ENCODE data around the gene MBTPS1.

MBTPS1 gene

DNA sequence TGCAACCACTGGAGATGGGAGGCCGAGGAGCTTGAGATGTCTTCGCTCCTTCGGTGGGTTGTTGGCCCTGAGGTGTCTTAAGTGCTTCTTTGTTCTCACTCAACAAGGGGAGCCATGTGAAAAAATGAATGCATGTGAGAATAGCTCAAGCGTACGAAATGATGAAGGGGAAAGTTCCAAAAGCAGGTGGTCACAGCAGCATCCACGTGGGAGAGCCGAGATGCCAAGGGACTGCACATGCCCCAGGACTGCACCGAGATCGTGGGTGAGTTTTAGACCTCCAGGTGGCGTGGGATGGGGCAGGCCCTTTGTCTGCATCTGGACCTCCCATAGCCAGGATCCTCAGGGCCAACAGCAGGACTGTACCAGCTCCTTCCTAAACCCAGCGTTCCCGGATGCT, 82.2 kb downstream of the MBTPS1 start:
- DNase-seq (ENCODE audit: low spot score) = no peak

DNA sequence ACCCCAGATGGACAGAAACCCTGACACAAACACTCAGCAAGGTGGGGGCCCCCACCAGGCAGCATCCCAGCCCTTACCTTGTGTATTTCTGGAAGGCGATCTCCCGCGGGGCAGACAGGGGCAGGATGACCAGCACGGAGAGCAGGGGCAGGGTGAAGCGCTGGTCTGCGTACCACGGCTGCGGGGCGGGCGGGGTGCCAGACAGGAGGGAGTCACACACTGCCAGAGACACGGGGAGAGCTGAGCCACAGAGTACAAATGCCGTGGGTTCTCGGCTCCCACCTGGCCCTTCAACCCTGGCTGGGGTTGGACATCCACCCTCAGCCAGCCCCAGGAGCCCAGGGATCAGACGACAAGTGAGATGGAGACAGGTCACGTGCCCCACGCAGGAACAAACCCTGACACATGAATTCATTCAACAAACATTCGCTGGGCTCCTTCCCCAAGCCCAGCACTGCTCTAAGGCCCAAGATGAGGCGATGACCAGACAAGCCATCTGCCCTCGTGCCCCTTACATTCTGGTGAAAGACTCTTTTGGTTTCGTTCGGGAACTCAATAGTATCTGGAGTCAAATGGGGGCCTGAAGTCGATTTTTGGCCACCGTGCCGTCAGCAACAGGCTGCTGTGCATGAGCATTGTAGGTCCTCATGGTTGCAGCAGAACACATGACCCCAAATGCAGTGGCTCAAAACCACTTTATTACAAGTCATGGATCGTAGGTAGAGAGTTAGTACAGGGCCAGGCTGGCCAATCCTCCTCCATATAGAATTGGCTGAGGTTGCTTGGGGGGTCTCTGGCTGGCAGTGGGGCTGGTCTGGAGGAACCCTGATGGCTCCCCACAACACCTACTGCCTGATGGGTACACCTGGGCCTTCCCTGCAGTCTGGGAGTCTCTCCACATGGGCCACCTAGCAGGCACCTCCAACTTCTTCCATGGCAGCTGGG, 83.2 kb downstream of the MBTPS1 start:
- DNase-seq (ENCODE audit: low spot score) = no peak

DNA sequence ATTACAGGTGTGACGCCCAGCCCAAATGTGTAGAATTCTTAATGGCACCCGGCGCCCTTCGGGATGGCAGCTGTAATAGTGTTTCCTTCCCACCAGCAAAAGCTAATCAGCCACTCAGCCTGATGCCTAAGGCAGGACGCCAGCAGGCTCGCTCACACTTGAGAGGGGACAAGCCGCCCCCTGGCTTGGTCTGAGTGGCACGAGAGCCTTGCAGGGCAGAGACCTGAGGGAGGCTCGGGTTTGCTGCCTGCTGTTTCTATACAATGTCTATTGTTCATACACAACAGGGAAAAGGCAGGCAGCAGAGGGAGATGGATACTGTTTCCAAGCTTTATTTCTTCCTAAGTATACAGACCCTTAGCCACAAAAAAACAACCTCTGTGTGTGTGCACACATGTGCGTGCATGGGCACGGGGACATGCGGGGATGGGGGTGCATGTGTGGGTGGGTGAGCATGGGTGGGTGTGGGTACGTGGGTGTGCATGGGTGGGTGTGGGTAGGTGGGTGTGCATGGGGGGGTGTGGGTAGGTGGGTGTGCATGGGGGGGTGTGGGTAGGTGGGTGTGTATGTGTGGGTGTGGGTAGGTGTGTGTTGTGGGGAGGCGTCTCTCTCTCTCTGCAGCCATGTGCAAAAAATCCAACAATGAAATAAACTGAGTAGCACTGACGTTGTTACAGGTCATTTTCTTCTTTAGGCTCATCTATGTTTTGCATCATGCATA, 84.1 kb downstream of the MBTPS1 start:
- no peak for DNase-seq (ENCODE audit: low spot score)

DNA sequence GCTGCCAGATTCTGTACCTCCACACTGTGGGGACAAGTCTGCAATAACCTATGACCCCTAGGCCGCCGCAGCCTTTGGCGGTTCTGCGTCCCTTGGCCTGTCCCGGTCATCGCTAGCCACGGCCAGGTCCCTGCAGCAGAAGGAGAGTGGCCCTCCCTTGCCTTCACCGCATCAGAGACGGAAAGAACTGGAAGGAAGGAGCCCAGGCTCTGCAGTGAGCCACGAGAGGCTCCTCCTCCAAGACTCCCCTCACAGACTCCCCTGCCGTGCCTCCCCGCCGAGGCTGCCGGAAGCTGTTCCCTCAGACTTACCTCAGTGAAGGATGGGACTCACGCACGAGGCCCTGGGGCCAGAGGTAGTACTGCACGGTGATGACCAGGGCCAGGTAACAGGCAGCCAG, 85.2 kb downstream of the MBTPS1 start:
- no peak for DNase-seq (ENCODE audit: low spot score)

DNA sequence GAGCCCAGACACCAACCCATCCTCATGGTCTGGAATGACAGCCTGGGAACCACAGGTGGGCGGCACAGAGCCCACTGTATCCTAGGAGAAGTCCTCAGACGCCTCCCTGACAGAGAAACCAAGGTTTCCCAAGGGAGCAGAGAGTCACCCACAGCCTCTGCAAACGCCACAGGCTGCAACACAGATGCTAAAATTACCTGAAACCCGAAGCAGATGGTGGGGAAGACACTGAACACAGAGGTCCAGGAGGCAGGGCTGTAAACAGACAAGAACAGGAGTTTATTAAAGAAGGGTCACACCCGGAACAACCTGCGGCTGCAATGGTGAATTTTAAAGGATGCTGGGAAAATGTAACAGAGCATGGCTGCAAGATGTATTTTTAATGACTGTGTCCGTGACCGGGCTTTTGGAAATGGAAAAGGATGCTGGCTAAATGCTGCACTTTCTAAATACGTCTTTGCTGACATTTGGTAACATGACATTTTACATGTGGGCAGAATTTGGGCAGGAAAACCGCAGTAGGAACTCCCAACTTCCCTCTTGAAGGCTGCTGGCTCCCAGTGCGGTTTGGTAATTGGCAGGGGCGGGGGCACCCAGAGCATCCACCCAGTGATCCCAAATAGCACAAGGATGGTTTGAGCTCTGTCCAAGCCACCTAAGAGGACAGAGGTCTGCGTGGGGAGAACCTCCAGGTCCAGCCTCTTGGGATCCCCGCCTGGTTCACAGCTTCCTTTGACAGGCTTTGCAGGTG, 87.3 kb downstream of the MBTPS1 start:
- DNase-seq (ENCODE audit: low spot score) = no peak

DNA sequence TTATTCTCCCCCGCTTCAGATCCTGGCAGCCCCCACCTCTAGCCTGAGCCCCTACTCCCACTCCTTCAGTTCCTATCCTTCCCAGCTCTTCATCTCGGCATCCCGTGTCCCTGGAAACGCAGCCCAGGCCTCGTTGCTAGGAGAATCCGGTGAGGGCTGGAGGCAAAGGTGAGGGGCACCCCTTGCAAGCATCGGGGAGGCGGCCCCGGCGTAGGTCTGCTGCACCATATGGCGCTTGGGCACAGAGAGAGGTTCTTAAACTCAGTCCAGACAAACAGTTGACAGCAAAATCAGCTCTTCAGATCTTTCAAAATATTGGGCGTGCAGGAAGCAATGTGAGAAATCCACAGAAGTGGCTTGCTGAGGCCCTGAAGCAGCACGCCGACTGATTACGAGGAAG, 89.1 kb downstream of the MBTPS1 start:
- DNase-seq (ENCODE audit: low spot score) = no peak

DNA sequence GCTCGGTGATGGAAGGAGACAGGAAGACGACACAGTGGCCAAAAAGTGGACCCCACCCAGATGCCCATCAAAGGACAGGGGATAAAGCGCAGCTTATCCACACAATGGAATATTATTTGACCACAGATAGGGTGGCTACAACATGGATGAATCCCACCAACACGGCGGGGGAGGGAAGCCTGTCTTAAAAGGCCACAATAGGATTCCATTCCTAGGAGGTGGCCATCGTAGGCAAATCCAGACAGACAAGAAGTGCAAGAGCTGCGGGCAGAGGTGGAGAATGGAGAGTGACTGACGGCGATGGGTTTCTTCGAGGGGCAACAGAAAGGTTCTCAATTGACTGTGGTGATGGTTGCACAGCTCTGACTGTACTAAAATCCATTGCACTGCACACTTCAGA, 90.1 kb downstream of the MBTPS1 start:
- no peak for DNase-seq (ENCODE audit: low spot score)

DNA sequence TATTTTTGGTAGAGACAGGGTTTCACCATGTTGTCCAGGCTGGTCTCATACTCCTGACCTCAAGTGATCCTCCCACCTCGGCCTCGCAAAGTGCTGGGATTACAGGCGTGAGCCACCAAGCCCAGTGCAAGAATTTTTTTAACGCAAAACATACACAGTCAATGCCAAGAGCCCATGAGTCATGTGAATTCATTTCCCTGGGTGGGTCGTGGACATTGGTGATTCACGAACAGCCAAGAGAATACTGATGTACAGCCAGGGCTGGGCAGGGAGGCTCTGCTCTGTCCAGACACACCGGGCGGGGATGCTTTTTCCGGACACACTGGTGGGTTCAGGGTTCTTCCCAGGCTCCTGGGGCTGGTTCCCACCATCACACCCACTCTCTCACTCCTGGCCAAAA, 91.9 kb downstream of the MBTPS1 start:
- DNase-seq (ENCODE audit: low spot score) = no peak

DNA sequence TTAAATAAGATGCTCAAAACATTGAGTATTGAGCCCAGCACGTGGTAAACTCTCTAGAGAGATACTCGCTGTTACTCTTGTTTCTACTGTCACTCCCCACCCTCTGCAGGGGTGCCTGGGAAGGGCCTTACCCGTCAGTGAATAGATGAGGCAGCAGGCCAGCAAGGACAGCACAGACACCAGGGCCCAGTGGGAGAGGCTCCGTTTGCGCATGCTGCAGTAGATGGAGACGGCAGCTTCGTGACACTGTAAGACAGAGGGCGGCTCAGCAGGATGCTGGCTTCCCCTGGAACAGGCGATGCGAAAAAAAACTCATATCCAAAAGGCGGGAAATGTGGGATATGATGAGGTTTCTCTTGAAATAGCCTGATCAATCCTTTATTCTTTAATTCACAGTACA, 94.1 kb downstream of the MBTPS1 start:
- DNase-seq (ENCODE audit: low spot score) = no peak

DNA sequence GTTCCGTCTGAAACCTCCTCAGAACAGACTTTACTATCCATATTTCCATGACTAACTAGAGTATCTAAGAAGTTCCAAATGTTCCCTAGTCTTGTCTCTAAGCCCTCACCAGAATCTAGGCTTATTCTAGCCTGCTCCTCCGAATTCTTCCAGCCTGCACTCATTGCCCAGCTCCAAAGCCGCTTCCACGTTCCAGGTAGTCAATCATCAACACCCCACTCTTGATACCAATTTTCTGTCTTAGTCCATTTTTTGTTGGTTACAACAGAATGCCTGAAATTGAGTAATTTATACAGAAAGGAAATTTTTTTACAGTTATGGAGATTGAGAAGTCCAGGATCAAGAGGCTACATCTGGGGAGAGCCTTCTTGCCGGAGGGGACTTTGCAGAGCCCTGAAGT, 95.3 kb downstream of the MBTPS1 start:
- no peak for DNase-seq (ENCODE audit: low spot score)

DNA sequence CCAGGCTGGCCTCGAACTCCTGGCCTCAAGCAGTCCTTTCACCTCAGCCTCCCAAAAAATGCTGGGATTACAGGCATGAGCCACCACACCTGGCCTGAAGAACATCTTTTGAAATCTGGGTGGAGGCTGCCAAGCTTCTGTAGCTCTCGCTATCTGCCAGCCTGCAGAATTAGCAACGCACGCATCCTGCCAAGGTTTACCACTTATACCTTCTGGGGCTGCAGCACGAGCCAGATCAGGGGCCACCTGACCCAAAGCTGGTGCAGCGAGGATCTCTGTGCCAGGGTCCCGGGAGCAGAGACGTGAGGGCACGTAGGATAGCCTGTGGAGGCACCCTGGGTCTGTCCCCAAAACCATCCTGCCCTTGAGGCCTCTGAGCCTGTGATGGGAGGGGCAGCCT, 96.4 kb downstream of the MBTPS1 start:
- DNase-seq (ENCODE audit: low spot score) = no peak

DNA sequence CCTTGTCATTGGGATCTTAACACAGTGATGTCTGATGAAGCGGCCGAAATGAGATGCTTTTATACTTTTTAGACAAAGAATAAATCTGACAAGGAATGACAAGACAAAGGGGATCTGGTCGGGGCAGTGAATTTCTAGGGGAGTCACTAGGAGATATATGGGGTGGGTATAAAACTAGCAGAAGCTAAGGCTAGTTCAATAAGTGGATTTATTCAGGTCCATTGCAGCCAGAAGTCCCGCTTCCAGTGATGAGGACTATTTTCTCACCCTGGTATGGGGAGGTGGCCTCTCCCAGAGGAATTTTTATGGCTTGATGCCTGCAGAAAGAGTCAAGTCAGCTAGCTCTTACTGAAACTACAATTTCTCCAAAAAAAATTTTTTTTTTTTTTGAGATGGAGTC, 98.0 kb downstream of the MBTPS1 start:
- DNase-seq (ENCODE audit: low spot score) = no peak

DNA sequence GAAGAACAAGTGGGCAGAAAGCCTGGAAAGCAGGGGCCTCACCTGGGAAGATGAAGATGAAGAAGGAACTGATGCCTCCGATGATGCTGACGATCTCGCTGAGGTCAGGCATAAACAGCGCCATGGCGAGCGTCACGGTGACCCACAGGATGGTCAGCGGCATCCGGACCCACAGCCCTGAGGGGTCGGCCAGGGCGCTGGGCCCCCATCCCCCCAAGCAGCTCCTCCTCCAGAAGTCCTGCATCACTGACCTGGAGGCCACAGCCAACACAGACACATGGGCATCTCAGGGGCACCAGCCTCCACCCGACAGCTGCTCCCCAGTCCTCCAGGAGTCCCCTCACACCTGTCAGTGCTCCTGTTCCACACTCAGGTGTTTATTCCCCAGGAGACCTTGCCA, 100.3 kb downstream of the MBTPS1 start:
- no peak for DNase-seq (ENCODE audit: low spot score)

DNA sequence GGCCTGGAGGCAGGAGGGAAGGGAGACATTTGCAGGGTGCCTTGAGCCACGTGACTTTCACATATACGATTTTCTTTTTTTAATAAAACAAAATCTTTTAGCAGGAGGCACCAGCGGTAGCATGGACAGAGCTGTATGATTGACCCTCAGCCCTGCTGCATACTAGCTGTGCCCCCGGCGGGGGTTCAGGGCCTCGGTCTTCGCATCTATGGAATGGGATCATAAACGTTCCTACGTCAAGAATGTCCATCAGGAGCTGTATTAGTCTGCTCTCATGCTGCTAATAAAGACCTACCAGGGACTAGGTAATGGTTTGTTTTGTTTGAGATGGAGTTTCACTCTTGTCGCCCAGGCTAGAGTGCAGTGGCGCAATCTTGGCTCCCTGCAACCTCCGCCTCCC, 101.3 kb downstream of the MBTPS1 start:
- DNase-seq (ENCODE audit: low spot score) = no peak

DNA sequence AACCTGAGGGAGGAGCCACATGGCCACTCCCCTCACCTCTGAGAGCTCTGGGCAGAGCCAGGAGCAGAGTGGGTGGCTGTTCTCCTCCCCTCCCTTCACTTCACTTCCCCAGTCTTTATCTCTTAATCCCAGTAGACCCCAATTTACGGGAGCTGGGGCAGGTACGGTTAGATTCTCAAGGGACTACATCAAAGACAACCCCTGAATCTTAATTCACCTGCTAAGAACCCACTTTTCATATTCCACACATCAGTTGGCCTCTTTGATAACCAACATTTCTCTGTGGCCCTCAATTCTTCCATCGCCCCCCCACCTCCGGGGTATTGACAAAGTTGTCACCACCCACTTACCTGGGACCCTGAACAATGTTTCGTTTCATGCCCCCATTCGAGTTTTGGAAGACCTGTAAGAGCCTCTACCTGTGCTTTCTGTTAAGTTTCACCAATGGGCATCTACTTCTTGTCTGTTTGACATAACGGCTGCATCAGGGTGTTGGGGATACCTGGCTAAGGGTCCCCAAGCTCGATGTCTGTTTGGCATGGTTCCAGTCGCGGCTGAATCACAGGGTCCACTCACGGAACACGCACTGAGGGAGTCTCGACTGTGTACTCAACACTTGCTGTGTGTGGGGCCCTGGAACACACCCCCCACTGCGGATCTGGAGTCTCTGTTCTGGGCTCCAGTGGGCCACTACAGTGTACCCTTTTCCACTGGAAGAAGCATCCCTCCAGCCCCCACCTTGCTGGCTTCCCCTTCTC, 102.0 kb downstream of the MBTPS1 start:
- no peak for DNase-seq (ENCODE audit: low spot score)

DNA sequence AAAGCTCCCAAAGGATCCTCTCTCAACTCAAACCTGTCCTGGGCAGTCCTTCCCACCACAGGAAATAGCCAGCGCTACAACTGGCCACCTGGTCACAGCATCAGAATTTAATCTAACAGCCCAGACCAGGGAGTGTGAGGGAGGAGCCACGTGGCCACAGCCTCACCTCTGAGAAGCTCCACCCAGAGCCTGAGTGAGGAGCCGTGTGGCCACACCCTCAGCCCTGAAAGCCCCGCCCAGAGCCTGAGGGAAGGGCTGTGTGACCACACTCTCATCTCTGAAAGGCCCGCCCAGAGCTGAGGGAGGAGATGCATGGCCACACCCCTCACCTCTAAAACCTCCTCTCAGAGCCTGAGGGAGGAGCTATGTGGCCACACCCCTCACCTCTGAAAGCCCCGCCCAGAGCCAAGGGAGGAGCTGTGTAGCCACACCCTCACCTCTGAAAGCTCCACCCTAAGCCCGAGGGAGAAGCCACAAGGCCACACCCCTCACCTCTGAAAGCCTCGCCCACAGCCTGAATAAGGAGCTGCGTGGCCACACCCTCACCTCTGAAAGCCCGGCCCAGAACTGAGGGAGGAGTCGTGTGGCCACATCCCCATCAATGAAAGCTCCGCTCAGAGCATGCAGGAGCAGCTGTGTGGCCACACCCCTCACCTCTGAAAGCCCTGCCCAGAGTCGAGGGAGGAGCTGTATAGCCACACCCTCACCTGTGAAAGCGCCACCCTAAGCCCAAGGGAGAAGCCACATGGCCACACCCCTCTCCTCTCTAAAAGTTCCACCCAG, 102.8 kb downstream of the MBTPS1 start:
- DNase-seq (ENCODE audit: low spot score) = peak; percentile 54

DNA sequence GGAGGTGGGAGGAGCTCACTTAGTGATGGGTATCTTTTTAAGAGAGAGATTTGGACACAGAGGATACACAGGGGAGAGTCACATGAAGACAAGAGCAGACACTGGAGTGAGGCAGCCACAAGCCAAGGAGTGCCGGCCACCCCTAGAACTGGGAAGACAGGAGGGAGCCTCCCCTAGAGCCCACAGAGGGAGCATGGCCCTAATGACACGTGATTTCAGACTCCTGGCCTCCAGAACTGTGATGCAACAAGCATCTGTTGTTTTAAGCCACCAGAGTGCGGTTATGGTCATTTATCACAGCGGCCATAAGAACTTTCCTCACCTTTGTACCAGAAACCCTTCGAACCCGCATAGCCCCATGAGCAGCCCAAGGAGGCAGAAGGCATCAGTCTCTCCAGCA, 107.5 kb downstream of the MBTPS1 start:
- no peak for DNase-seq (ENCODE audit: low spot score)

DNA sequence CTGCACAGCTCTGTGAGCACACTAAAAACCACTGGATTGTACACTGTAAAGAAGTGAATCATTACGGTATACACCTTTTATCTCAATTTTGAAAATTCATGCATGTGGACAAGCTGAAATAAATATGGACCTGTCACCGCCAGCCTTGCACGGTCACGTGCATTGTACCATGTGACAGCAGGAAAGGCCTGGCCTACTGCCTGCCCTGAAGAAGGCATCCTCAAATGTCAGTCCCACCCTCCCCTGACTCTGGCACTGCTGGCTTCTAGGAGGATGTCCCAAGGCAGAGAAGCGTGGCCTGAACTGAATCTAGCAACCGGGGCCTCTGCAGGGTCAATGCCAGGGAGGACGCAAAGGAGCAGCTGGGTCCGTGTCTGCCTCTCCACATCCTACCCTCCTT, 108.8 kb downstream of the MBTPS1 start:
- no peak for DNase-seq (ENCODE audit: low spot score)

DNA sequence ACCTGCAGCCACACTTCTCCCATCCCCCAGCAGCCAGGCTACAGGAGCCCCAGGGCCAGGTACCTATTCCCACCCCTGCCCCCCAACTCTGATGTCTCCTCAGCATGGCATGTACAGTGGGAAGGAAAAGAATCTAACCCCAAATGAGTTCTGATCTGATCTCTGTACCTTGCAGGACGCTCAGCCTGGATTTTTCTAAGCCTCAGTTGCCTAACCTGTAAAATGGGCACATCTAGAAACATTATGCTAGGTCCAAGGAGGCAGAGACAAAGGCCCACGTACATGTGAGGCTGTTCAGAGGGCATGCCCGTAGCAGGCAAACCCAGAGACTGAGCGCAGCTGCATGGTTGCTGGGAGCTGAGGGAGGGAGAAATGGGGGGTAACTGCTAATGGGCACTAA, 109.2 kb downstream of the MBTPS1 start:
- no peak for DNase-seq (ENCODE audit: low spot score)

DNA sequence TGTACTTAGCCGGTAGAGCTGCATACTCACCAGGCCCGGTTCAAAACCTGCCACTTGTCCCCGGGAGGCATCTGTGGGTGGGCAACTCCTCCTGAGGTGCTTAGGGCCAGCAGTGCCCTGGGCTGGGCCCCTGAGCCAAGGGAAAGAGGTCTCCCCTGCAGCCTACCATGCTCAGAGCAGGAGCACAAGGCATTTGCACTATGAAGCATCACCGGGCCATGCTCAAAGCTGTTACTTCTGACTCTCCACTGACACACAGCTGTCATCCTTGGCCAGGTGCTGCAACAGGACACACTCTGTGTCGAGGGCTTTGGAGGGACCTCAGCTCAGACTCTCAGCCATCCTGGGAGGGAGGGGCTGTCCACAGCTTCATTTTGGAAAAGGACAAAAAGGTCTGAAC, 111.4 kb downstream of the MBTPS1 start:
- no peak for DNase-seq (ENCODE audit: low spot score)

DNA sequence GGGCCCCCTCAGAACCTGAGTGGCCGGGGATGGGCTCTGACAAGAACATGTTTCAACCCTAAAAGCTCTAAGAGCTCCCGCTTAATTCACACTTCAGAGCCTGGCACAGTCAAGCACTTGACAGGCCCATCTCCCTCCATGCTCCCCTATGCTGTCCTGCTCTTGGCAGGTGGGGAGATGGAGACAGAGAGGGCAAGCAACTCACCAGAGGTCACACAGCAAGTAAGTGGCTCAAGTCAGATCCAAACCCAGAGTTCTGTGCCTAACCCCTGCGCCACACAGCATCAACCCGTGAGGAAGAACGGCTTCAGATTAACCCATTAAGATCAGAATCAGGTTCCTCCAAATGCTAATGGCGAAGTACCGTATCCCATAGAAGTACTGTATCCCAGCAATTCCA, 112.3 kb downstream of the MBTPS1 start:
- no peak for DNase-seq (ENCODE audit: low spot score)

All from RKO (cell line).